H1 (cell line): ENCODE measurements around the gene USP43. TPM values are rescaled to one million over a fixed set of nuclear protein-coding genes. Genes with fewer than 3 reads are reported as not detected.

Experiments
- RXRA ChIP-seq: IDR thresholded peaks from 2 replicates; pipeline ENCODE4 v1.6.1; 2011; ENCODE audit warnings: low read depth, mild to moderate bottlenecking, low read length, moderate library complexity; ENCODE audit not compliant: insufficient read depth
- SIN3A ChIP-seq, 2 experiments: IDR thresholded peaks in 1 of 2; conservative IDR thresholded peaks in 1 of 2; 2 replicates each; pipeline ENCODE4 v1.6.1; 2011 to 2012; ENCODE audit warnings: low read length in 2 of 2, improper control_type of control experiment in 1 of 2, low read depth in 1 of 2, mild to moderate bottlenecking in 1 of 2
- SIRT6 ChIP-seq: IDR thresholded peaks from one replicate; pipeline ENCODE4 v1.7.1; 2012; ENCODE audit warnings: low read length, inconsistent platforms
- polyA plus RNA-seq, 7 experiments: library from polyadenylated mRNA; depleted of rRNA in 3 of 7; stranded (reverse) in 5 of 7; unstranded in 2 of 7; fragments of >200 nt in 5 of 7; fragments of 200-250 nt in 2 of 7; gene quantifications; 1 replicate in 5 of 7; 2 replicates in 1 of 7; 4 replicates in 1 of 7; pipeline versions ENCODE4 v1.2.1 to v1.2.3, GENCODE V29; 2011 to 2013; ENCODE audit warnings: missing spikeins in 2 of 7, mixed read lengths in 2 of 7
- total RNA-seq: library from RNA; stranded (reverse); fragmentation: NEBNext Ultra II Directional; extraction: Animal tissue kit (Norgen Biotek cat#: 25700); gene quantifications from 2 replicates; pipeline ENCODE4 v1.2.1, GENCODE V29; 2021
- TF ChIP-seq, protein P1 (sequence below): fragments of 300-600 bp; sonication (generic); IDR thresholded peaks from 2 replicates; pipeline ENCODE4 v1.7.1; 2012; ENCODE audit warnings: low read length, moderate library complexity, mild to moderate bottlenecking, inconsistent platforms; ENCODE audit not compliant: insufficient replicate concordance
- TF ChIP-seq, protein P2 (sequence below), 3 experiments: IDR thresholded peaks; 1 replicate in 2 of 3; 2 replicates in 1 of 3; pipeline versions ENCODE4 v1.5.1 to v1.6.1; 2011; ENCODE audit warnings: low read length in 3 of 3, mild to moderate bottlenecking in 3 of 3, inconsistent platforms in 2 of 3, low read depth in 1 of 3, moderate library complexity in 1 of 3; ENCODE audit not compliant: insufficient read depth in 1 of 3; ENCODE audit errors: control extremely low read depth in 1 of 3
- TF ChIP-seq, protein P3 (sequence below): IDR thresholded peaks from 2 replicates; pipeline ENCODE4 v1.6.1; 2012; ENCODE audit warnings: low read length, inconsistent platforms

The USP43 gene
- total and polyA plus RNA-seq, 2 of the 8 experiments (the other 6 are each of a cell fraction or from before 2014, with no cell fraction given): 3.0 to 7.2 TPM

DNA sequence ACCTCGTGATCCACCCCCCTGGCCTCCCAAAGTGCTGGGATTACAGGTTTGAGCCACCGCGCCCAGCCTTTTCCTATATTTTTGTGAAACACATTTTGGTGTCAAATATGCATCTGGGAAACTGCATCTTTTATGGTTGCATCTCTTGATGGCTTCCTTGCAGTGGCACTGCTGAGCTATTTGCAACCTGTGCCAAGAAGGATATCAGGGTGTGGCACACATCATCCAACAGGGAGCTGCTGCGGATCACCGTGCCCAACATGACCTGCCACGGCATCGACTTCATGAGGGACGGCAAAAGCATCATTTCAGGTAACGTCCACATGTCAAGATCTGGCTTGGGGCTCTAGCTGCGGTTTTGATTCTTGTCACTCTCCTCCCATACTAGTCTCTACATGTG is 16.8 kb upstream of the USP43 start (continued):
- TF ChIP-seq, protein P1, sequence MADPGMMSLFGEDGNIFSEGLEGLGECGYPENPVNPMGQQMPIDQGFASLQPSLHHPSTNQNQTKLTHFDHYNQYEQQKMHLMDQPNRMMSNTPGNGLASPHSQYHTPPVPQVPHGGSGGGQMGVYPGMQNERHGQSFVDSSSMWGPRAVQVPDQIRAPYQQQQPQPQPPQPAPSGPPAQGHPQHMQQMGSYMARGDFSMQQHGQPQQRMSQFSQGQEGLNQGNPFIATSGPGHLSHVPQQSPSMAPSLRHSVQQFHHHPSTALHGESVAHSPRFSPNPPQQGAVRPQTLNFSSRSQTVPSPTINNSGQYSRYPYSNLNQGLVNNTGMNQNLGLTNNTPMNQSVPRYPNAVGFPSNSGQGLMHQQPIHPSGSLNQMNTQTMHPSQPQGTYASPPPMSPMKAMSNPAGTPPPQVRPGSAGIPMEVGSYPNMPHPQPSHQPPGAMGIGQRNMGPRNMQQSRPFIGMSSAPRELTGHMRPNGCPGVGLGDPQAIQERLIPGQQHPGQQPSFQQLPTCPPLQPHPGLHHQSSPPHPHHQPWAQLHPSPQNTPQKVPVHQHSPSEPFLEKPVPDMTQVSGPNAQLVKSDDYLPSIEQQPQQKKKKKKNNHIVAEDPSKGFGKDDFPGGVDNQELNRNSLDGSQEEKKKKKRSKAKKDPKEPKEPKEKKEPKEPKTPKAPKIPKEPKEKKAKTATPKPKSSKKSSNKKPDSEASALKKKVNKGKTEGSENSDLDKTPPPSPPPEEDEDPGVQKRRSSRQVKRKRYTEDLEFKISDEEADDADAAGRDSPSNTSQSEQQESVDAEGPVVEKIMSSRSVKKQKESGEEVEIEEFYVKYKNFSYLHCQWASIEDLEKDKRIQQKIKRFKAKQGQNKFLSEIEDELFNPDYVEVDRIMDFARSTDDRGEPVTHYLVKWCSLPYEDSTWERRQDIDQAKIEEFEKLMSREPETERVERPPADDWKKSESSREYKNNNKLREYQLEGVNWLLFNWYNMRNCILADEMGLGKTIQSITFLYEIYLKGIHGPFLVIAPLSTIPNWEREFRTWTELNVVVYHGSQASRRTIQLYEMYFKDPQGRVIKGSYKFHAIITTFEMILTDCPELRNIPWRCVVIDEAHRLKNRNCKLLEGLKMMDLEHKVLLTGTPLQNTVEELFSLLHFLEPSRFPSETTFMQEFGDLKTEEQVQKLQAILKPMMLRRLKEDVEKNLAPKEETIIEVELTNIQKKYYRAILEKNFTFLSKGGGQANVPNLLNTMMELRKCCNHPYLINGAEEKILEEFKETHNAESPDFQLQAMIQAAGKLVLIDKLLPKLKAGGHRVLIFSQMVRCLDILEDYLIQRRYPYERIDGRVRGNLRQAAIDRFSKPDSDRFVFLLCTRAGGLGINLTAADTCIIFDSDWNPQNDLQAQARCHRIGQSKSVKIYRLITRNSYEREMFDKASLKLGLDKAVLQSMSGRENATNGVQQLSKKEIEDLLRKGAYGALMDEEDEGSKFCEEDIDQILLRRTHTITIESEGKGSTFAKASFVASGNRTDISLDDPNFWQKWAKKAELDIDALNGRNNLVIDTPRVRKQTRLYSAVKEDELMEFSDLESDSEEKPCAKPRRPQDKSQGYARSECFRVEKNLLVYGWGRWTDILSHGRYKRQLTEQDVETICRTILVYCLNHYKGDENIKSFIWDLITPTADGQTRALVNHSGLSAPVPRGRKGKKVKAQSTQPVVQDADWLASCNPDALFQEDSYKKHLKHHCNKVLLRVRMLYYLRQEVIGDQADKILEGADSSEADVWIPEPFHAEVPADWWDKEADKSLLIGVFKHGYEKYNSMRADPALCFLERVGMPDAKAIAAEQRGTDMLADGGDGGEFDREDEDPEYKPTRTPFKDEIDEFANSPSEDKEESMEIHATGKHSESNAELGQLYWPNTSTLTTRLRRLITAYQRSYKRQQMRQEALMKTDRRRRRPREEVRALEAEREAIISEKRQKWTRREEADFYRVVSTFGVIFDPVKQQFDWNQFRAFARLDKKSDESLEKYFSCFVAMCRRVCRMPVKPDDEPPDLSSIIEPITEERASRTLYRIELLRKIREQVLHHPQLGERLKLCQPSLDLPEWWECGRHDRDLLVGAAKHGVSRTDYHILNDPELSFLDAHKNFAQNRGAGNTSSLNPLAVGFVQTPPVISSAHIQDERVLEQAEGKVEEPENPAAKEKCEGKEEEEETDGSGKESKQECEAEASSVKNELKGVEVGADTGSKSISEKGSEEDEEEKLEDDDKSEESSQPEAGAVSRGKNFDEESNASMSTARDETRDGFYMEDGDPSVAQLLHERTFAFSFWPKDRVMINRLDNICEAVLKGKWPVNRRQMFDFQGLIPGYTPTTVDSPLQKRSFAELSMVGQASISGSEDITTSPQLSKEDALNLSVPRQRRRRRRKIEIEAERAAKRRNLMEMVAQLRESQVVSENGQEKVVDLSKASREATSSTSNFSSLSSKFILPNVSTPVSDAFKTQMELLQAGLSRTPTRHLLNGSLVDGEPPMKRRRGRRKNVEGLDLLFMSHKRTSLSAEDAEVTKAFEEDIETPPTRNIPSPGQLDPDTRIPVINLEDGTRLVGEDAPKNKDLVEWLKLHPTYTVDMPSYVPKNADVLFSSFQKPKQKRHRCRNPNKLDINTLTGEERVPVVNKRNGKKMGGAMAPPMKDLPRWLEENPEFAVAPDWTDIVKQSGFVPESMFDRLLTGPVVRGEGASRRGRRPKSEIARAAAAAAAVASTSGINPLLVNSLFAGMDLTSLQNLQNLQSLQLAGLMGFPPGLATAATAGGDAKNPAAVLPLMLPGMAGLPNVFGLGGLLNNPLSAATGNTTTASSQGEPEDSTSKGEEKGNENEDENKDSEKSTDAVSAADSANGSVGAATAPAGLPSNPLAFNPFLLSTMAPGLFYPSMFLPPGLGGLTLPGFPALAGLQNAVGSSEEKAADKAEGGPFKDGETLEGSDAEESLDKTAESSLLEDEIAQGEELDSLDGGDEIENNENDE: no peak
- TF ChIP-seq SIRT6 (no peak), SIN3A (conservative IDR thresholded peaks at IDR 0.05 in 1 of 2, IDR thresholded peaks at IDR 0.05 in 1 of 2; ENCODE audit: low read depth in 1 of 2, low read length in 2 of 2) (no peak), RXRA (no peak)
- TF ChIP-seq, protein P2, sequence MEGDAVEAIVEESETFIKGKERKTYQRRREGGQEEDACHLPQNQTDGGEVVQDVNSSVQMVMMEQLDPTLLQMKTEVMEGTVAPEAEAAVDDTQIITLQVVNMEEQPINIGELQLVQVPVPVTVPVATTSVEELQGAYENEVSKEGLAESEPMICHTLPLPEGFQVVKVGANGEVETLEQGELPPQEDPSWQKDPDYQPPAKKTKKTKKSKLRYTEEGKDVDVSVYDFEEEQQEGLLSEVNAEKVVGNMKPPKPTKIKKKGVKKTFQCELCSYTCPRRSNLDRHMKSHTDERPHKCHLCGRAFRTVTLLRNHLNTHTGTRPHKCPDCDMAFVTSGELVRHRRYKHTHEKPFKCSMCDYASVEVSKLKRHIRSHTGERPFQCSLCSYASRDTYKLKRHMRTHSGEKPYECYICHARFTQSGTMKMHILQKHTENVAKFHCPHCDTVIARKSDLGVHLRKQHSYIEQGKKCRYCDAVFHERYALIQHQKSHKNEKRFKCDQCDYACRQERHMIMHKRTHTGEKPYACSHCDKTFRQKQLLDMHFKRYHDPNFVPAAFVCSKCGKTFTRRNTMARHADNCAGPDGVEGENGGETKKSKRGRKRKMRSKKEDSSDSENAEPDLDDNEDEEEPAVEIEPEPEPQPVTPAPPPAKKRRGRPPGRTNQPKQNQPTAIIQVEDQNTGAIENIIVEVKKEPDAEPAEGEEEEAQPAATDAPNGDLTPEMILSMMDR (IDR thresholded peaks at IDR 0.05; ENCODE audit: control extremely low read depth in 1 of 3, insufficient read depth in 1 of 3, low read depth in 1 of 3, low read length in 3 of 3): peak in 1 of 3 experiments; percentile 5; a peak in 1 of 4 replicates
- TF ChIP-seq, protein P3, sequence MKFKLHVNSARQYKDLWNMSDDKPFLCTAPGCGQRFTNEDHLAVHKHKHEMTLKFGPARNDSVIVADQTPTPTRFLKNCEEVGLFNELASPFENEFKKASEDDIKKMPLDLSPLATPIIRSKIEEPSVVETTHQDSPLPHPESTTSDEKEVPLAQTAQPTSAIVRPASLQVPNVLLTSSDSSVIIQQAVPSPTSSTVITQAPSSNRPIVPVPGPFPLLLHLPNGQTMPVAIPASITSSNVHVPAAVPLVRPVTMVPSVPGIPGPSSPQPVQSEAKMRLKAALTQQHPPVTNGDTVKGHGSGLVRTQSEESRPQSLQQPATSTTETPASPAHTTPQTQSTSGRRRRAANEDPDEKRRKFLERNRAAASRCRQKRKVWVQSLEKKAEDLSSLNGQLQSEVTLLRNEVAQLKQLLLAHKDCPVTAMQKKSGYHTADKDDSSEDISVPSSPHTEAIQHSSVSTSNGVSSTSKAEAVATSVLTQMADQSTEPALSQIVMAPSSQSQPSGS: no peak
